Myocyte (in vitro differentiated cells): Measurements from ENCODE around the gene LGALS7. TPM values are rescaled to one million over a fixed set of nuclear protein-coding genes. Genes with fewer than 3 reads are reported as not detected.
A peak's percentile ranks its signal among the peaks of the same experiment; 100 is the strongest.

Source experiments
- DNase-seq: peaks from one replicate; pipeline ENCODE4 v3.0.0-alpha.2; 2012; ENCODE audit warnings: low read depth
- total RNA-seq: library from RNA; depleted of rRNA; stranded (reverse); fragments of >200 nt; gene quantifications from 2 replicates; pipeline ENCODE4 v1.2.3, GENCODE V29; 2014

The LGALS7 gene
- total RNA-seq, 1 donor from 2014 or later, result not detected

DNA sequence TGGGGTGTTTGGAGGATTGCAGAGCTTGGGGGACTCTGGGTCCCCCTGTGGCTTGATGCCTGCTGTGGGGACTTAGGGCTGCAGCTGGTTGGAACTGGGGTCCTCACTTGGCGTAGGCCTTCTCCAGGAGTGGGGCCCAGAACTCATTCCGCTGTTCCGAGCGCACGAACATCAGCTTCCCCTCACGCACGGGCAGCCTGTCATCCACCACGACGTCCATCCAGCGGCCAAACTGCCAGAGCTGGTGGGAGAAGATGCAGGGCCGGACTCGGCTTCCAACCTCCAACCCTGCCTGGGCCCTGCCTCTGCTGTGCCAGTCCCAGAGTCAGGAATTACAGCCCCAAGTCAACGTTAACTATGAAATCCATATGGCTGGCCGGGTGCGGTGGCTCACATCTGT lies 31.6 kb downstream of the LGALS7 start:
- DNase-seq, result no peak

DNA sequence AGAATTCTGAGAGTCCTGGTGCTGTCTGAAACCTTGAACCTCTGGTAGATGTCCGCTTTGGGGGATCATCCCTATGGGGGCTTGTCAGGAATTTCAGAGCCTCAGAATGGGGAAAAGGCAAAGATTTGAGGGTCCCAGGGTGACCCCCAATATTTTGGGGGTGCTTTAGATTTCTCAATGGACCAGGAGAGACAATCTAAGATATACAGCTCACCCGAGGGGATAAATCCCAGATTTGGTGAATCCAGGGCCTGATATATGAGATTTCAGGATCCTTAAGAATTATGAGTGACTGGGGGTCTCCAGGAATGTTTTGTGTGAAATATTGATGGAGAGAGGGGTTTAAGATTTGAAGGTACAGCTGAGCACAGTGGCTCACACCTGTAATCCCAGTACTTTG lies 32.4 kb downstream of the LGALS7 start:
- no peak for DNase-seq

DNA sequence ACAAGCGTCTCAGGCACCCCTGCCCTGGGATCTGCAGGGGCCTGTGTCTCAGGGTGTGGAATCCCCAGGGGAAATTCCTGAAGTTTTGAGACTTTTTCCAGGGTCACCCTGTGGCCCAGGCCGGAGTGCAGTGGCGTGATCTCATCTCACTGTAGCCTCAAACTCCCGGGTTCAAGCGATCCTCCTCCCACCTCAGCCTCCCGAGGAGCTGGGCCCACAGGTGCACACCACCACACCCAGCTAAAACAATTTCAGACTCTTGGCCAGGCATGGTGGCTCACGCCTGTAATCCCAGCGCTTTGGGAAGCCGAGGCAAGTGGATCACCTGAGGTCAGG lies 33.1 kb downstream of the LGALS7 start:
- no peak for DNase-seq

DNA sequence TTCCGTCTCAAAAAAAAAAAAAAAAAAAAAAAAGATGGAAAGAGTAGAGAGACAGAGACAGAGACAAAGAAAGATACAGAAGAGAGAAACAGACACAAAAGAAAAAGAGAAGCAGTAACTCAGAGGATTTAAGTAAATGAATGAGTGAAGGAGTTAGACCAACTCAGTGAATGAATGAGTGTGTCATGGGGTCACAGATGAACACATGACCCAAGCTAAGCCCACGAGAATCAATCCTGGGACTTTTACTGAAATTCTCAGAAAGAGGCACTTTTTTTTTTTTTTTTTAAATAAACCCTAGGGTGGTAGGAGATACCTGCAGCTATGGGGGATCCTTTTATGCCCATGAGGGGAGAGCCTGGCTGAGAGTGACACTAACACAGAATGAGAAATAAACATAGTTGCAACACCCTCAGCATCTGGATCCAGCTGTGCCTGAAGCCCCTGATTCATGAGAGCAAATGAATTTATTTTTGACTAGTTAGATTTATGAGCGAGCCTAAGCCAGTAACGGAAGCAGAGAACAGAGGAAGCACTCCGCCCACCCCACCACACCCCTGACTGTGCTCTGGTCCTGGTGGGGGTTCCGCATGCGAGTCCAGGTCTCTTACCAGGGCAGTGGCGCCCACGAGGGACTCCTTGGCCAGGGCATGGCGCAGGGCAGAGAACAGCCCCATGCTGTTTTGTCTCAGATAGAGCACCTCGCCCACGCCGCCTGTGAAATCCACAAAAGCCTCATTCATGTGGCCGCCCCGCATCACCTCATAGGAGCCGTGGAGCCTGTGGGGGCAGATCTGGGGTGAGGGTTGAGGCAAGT lies 33.7 kb downstream of the LGALS7 start:
- DNase-seq, result no peak

DNA sequence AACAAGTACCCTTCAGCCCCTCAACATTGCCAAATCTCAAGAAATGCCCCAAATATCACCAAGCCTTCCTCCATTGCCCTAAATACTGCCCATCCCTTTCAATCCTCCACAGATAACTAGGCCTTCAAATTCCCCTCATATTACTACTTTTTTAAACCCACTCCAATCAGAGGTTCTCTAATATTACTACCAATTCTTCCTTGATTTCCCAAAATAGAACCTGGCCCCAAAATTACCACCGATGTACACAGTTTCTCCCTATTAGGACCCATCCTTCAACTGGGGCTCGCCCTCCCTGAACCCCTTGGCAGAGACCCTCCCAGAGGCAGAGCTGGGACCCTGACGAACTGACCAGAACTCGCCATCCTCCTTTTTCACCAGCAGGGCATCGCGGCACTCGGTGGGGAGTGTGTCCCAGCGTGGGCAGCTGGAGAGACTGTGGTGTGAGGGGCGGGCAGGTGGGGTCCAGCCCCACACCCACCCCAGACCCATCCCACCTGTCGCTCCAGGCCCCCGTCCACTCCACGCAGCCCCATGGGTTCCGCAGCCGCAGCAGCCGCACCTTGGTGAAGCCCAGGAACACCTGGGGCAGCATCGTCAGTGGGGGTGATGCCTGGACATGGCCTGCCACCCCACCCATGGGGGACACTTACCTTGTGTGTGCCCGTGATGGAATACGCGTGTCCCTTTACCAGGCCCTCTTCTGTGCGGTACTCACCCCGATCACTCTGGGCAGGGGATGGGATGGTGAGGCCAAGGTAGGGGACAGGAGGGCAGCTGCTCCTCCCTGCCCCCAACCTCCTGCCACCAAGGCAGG lies 35.2 kb downstream of the LGALS7 start:
- DNase-seq, result no peak

DNA sequence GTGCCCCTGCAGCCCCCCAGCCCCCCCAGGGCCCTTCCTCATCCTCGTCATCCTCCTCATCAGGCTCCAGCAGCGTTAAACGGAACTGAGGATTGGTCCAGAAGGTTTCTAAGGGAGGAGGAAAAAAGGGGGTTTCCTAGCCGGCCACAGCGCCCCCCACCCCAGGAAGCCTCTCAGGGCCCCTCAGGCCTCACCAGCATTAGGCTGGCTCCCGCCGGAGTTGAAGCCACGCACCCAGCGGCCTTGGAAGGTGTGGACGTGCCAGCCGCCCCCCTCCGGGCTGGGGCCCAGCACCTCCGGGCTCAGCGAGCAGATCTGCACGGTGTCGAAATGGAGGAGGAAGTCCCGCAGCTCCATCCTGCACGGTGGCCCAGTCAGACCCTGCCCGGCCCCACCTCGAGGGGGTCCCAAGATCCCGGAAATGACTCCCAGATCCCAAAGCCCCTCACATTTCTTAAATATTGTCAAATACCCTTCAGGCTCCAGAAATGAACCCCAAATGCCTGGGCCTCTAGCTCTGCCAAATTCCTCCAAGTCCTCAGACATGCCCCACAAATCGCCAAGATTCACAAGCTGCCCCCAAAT lies 35.9 kb downstream of the LGALS7 start:
- DNase-seq, result no peak

DNA sequence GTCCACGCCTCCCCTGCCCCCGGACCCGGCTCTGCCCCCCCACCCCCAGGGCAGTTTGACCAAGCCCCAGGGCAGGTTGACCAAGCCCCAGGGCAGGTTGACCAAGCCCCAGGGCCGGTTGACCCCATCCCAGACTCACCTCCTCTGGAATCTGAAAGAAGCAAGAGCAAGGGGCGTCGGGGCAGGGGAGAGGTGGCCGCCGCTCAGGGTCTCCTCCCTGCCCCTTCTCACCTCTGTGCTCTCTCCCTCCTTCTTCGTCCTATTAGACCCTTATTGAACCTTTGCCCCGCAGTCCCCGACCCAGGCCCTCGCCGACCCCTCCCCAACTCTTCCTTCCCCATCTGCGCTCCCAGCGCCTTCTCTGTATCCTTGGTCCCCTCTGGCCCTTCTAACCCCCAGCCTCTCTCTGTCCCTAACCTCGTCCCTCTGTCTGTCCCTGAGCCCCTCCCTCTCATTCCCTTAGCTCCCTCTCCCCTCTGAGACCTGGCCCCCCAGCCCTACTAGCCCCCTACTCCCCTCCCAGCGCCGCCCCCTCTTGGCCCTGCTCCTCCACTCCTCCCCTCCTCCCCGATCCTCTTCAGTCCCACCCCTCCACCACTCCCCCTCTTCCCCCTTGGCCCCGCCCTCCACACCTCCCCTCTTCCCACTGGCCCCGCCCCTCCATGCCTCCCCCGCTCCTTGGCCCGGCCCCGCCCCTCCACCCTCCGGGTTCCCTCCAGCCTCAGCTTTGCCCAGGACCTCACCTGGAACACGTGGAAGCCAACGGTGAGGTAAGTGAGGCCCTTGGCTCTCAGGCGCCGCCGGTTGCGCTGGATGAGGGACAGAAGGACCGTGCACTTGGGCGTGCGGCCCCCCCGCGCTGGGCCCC lies 36.7 kb downstream of the LGALS7 start:
- DNase-seq, result no peak

DNA sequence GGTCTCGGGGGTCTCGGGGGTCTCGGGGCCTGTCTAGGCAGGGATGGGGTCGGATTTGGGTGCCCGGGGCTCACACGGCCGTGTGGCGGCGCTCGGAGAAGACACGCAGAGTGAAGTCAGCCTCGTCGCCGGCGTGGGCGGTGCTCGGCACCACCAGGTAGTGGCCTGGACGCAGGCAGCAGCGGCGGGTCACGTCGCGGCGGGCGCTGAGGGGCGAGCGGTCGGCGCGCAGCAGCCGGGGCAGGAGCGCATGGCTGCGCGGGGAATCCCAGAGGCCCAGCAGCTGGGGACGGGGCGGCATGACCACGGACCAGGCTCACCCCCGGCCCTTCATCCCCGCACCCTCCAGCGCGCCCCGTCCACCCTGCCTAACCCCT lies 37.3 kb downstream of the LGALS7 start:
- DNase-seq, result no peak

DNA sequence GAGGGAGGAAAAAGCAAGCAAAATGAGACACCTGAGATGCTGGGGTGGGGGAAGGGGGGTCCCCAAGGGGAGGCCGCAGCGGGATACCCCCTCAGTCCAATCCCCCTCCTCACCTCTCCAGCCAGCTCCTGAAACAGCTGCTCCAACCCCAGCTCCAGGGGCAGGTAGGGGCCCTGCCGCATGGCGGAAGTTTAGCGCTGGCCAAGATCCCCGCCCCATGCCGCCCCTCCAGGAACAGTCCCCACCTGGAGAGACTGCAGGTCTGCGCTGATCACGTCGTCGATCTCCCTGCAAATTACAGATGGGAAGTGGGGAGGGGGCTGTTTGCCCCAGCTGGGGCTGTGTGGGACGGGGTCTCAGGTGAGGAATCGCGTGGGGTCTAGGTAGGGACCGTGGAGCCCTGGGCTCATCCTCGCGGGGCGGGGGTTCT lies 38.0 kb downstream of the LGALS7 start:
- no peak for DNase-seq

DNA sequence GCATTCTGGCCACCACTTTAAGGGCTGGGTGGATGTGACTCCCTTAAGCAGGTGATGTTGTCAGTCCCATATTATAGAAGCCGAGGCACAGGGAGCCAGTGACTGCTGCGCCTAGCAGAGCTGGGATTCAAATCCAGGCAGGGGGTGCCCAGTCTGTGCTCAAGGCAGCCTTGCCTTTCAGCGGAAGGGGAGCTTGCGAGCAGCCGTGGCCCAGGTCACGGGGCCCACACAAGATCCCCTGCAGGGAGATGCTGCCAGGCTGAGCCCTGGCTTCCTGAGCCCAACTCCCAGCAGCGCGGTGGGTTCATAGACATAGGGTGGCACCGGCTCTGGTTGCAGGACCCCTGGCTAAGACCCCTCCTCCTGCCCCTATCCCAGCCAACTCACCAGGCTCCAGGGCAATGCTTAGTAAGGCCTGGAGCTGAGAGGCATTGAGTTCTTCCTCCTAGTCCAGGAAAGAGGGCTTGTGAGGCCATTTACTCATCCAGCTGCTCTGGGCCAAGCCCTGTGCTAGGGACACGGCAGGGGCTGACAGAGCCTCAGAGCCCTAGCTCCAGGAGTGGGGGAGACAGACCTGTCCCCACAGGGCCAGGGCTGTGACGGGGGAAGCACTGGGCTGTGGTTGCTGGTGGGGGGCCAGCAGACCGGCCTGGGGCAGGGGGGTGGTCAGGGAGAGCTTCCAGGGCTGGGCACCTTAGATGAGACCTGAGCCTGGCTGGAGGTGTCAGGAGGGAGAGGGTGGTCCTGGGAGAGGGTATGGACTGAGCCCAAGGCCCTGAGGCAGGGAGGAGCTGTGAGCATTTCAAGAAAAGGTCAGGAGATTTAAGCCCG lies 38.7 kb downstream of the LGALS7 start:
- DNase-seq, result no peak

DNA sequence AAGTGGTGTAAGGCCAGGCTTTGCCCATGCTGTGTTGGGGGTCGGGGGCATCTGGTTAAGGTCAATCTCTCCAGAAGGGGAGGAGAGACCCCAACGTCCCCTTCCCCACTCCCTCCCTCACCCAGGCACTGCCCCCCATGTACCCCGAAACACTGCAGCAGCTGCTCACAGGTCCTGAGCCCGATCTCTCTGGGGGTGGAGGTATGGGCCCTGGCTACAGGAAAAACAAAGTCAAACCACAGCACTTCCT lies 39.2 kb downstream of the LGALS7 start:
- no peak for DNase-seq

DNA sequence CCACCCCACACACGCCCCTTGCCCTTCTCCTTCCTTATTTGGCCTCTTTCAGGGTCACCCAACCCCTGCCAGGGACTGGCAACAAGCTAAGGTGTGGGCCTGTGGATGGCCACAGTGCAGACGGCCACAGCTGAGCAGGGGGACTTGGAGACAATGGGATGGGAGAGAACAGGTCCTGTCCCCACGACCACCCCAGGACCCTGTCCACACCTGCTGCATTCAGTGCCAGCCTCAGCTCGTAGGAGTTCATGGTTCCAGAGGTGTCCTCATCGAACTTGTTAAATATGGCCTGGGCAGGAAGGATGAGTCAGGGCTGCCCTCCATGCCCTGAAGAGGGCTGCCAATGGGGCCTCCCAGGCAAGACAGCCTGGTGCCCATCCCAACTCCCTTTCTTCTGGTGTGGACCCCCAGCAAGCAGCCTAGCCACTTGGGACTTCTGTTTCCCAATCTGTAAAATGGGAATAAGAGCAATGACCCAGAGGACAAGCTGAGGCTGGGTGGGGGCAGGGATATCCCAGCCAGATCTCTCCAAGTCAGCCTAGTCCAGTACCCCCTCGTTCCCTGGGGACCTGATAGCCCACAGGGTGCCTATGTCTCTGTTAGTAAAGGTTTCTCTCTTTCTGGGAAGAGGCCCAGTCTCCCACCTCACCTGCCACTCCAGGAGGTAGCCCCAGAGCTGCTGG lies 39.7 kb downstream of the LGALS7 start:
- DNase-seq, result no peak

DNA sequence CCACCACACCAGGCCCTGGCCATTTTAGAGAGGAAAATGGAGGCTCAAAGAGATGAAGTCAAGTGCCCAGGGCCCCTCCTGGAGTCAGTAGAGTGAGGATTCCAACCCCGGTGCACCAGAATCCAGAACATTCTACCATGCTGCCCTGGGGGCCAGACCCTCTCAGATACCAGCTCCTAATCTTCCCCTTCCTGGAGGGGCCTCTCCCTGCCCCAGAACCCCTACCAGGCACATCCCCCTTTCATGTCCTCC lies 40.1 kb downstream of the LGALS7 start:
- DNase-seq, result no peak

DNA sequence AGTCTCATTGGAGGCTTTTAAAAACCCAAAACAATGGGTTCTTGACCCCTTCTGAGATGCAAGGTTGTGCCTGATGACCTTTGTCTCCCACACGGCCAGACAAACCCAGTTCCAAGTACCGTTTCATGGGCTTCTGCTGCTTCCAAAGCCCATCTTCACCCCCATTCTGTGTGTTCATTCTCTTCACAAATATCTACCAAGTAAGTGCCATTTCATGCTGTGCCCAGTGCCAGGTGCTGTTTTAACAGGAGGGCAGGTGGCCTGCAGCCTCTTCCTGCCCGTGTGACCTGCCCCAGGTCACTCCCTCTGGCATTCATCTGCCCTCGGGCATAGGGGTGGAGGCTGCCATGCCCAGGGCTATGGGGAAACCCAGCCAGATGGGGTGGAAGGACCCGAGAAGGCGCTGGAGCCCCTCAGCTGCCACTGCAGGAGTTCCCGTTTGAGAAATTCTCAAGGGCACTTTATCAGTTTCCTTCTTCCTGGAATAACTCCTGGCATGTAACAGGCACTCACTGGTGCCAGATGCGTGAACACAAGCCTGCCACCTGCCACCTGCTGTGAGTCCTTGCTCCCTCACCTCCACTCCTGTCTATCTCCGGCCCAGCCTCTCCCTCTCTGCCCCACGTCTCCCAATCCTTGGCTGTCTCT lies 41.5 kb downstream of the LGALS7 start:
- no peak for DNase-seq

DNA sequence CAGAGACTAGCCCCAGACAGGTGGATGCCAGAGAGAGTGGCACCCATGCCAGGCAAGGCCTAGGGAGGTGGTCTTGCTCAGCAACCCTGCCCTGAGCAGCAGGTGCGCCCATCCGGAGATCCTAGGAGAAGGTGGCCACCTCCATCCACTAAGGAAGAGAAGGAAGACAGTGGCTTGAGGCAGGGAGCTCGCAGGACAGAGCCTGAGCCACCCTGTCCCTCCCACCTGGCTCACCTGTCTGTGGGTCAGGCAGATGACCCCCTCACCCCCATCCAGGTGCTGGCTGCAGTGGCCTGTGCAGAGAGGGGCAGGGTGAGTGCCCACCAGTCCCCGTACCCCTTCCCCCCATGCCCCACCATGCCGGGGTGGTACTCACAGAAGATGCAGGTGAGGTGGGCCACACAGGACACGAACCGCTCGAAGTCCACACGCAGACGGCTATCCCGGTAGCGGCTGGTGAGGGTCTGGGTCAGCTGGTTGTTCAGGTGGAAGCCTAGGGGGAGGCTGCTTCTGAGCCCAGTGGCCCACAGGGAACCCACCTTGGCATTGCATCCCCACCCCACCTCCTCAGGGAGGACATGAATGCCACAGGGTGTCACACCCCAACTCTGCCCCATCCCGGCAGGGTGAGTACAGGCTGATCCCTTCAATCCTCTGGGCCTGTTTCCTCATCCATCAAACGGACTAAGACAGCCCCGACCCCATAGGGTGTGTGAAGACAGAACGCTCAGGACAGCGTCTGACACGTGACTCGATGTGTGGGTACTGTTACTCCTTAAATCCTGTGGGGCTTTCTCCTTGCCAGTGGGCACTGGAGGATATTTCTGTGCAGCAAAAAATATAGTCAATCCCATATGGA lies 42.4 kb downstream of the LGALS7 start:
- DNase-seq, result no peak

DNA sequence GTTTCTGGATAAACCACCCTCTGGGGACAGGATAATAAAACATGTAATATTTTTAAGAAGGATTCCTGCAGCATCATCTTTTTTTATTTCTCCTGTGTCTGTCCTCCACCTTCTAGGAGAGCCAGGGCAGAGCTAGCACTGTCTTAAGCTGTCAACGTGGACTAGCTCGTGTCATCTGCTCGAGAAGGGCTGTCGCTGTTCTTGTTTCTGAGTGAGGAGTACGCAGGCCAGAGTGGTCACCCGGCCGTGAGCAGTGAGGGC lies 42.9 kb downstream of the LGALS7 start:
- DNase-seq, result no peak

DNA sequence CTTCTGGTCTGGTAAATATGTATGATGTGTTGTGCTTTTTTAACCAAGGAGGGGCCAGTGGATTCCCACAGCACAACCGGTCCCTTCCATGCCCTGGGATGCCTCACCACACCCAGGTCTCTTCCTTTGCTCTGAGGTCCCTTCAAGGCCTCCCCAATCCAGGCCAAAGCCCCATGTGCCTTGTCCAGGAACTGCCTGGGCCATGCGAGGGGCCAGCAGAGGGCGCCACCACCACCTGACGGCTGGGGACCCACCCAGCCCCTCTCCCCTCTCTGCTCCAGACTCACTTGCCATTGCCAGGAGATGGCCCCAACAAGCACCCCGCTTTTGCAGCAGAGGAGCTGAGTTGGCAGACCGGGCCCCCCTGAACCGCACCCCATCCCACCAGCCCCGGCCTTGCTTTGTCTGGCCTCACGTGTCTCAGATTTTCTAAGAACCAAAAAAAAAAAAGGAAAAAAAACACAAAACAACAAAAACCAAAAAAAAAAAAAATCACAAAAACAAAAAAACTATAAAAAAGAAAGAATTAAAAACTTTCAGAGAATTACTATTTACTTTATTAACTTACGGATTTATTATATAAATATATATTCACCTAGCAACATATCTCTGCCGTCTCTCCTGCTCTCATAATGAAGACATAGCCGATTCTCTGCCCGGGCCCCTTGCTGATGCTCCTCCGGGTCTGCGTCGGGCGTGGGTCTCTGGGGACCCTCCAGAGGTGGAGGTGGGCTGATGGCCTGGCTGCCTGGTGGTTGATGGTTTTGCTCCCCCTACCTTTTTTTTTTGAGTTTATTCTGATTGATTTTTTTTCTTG lies 43.5 kb downstream of the LGALS7 start:
- peak; percentile 63 for DNase-seq

DNA sequence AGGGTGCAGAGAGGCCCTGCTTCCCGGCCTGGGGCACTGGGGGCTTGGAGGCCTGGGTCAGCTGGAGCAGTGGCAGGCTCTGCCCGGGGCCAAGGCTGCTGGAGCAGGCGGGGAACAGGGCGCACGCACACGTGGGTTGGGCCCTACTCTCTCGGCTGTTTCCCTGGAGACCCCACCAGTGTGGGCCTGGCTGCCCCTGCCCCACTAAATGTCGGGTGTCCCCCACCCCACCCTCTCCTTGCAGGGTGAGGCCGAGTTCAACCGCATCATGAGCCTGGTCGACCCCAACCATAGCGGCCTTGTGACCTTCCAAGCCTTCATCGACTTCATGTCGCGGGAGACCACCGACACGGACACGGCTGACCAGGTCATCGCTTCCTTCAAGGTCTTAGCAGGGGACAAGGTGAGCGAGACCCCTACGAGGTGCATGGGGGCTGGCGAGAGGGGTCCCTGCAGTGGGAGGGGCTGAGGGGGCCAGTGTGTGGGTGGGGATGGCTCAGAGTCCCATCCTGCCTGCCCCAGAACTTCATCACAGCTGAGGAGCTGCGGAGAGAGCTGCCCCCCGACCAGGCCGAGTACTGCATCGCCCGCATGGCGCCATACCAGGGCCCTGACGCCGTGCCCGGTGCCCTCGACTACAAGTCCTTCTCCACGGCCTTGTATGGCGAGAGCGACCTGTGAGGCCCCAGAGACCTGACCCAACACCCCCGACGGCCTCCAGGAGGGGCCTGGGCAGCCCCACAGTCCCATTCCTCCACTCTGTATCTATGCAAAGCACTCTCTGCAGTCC lies 44.4 kb downstream of the LGALS7 start:
- no peak for DNase-seq
